Raji (cell line): Measurements from ENCODE around the gene EXOSC9.

ENCODE experiments used
- POLR2A ChIP-seq: IDR thresholded peaks from 2 replicates; pipeline ENCODE4 v1.6.1; 2011; ENCODE audit warnings: low read depth, low read length, control low read depth; ENCODE audit not compliant: insufficient read depth

The EXOSC9 gene

GRCh38 chr4:121800961-121801714, at the start of gene EXOSC9:
EXOSC9 (plus strand) TSS chr4:121801323; CDS start chr4:121801425, 102 bp downstream.
- TF ChIP-seq POLR2A, result peak; percentile 92

- TF ChIP-seq POLR2A, result no peak
Measured at GRCh38 chr4:121758925-121759568, 42.1 kb upstream of the EXOSC9 start.

GRCh38 chr4:121760205-121760604, 40.9 kb upstream of the EXOSC9 start:
- no peak for TF ChIP-seq POLR2A

GRCh38 chr4:121764303-121764701, 36.8 kb upstream of the EXOSC9 start:
- TF ChIP-seq POLR2A, result no peak

DNA sequence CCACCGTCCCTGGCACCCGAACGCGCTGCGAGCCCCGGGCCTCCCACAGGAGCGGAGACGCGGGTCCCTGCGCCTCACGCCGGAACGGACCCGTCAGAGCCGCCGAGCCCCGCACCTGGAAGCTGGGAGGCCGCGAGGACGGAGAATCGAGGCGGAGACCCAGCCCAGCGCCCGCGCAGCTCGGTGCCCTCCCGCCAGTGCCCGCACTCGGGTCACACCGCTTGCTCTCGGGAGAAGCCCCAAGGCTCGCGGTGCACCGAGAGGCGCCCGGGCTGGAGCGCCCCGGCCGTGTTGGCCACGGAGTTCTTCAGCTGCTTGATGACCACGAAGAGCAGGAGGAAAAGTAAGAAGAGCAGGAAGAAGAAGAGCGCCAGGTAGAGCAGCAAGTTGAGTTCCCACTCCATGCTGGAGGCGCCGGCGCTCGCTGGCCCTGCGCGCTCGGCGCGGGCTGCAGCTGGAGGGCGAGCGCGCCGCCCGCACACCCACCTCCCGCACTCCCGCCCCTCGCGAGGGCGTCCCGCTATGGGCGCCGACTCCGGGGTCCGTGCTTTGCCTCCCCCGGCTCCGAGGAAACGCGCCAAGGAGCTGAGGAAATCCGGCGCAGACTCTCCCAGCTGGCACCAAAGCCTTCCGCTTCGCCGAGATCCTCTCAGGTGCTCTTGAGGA, 36.3 kb upstream of the EXOSC9 start, which contains the start of gene SMIM43:
SMIM43 (minus strand) TSS at position 463 of the 666 bp plus-strand sequence; CDS start at position 404, 59 bp downstream.
- no peak for TF ChIP-seq POLR2A

DNA sequence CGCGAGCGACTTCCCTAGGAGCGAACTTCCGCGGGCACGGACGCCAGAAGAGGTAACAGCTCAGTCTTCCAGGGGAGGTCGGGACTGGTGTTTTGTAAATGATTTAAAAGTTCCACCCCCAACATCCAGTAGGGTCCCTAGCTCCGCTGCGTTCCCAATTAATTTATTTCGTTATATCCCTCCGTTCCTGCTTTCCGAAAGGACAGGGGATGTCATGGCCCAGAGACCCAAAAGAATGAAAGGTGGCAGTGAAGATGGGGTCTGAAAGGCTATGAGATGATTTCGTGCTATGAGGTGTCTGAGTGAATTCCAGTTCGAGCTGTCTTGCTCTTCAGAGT, 35.8 kb upstream of the EXOSC9 start:
- TF ChIP-seq POLR2A, result no peak

DNA sequence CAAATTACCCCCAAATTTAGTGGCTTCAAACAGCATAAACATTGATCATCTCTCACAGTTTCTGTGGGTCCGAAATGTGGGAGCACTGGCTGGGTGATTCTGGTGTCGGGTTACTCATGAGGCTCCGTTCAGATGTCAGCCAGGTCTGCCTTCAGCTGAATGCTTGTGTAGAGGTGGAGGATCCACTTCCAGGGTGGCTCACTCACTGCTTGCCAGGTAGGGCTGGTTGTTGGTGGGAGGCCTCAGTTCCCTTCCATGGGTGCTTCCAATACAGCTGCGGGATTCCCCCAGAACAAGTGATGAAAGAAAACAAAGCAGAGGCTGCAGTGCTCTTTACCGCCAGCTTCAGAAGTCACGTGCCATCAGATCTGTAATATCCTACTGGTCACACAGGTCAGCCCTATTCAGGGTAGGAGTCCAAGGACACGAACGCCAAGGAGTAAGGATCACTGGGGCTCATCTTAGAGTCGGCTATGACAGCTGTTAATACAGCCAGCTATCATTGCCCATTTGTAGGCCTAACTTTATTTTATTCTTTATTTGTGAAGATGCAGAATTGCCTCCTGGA, 35.1 kb upstream of the EXOSC9 start:
- no peak for TF ChIP-seq POLR2A

DNA sequence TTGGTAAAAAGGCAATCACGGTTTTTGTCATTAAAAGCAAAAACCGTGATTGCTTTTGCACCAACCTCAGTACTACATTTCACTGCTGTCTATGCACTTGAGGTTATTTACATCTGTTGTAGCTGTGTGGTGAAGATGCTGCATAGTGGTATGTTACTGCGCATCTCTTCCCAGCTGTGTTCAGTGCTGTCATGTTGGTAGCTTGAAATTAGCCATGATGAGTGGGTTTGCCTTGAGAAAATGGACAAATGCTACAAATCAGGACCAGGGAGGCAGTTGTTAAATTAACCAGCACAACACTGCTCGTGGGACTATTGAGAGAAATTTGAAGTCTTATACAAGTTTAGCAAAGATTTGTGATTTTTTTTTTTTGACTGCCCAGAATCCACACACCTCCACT, 34.0 kb upstream of the EXOSC9 start:
- TF ChIP-seq POLR2A, result no peak

DNA sequence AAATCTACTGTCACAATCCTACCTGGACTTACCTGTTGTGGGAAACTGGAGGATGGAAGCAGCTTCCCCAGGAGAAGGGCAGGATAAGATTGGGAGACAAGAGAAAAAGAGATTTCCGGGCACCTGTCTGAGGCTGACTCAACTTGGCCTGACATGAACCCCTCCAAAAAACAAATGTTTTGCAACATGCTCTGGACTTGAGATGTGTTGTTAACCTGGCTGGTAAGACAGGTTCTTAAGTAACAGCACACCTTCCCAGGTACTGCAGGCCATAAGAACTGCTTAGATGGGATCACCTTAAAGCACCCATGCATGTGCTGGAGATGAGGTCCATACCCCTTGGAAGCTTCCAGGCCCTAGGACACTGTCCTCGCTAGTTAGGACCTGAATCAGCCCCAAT, 31.8 kb upstream of the EXOSC9 start:
- TF ChIP-seq POLR2A, result no peak

DNA sequence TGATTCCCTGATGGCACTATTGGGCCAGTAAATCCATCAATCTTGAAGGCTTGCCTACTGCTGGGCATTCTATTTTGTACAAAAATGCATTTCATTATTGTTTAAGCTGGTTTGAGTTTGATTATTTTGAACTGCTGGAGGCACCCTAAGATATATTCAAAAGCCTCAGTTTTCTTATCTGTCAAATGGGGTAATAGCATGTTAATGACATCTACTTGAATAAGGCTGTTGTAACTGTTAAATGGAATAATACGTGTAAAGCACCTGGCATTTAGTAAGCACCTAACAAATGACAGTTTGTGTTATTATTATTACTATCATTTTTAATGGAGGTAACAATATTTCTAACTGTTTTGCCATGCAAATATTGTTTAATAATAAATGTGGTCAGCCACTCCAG, 29.3 kb upstream of the EXOSC9 start:
- TF ChIP-seq POLR2A, result no peak

DNA sequence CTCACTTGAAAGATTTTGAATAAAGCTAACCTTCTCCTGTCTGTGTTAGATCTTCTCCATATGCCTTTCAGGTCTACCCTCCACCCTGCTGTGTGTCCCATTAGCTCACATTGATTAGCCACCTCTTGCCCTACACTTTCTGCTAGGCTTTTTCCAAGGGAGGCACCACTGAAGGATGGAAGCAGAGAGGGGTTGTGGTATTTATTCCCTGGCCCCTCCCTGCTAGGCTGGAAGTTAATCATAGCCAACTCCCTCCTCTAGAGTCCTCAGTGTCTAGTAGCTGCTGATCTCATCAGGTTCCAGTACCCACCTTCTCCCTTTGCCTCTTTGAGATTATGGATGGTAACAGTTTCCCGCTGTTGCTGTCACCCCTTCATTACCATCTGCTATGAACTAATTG, 27.2 kb upstream of the EXOSC9 start:
- TF ChIP-seq POLR2A, result no peak

GRCh38 chr4:121776610-121777401, 24.3 kb upstream of the EXOSC9 start:
- TF ChIP-seq POLR2A, result no peak

DNA sequence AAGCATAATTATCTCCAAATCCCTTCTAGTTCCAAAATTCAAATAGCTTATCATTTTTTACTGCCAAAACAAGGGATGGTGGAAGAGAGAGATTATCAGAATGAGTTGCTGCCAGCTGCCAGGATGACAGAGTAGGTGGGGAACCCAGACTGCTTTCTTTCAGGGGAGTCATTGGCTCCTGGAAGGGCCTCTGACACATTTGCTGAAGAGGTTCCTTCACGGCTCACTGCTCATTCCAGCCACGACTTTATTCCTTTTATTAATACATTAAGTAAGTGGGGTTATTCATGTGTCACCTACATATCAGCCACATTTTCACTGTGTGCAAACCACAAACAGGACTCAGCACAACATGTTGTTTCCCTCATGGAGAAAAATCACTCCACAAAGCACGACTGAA, 23.5 kb upstream of the EXOSC9 start:
- TF ChIP-seq POLR2A, result no peak

- TF ChIP-seq POLR2A, result no peak
Measured at GRCh38 chr4:121778991-121779628, 22.0 kb upstream of the EXOSC9 start.
